Gastrocnemius medialis (tissue), 4 donors: ENCODE measurements around the gene KHDC3L. TPM values are rescaled to one million over a fixed set of nuclear protein-coding genes. Genes with fewer than 3 reads are reported as not detected.

Source experiments
- ATAC-seq, 2 donors: fragments of 150-250 bp; one replicate each; pipeline ENCODE4 v1.9.1; 2016
- DNase-seq, 2 donors: peaks; one replicate each; pipeline ENCODE4 v3.0.0-alpha.2; 2019
- H3K27ac ChIP-seq, 4 donors: fragments of 200-600 bp; sonication (generic); 1 replicate in 1 of 4; 2 replicates in 3 of 4; pipeline ENCODE4 v1.5.1; 2016 to 2018; ENCODE audit warnings: mild to moderate bottlenecking in 2 of 4, moderate library complexity in 1 of 4
- H3K27me3 ChIP-seq, 3 donors: fragments of 200-600 bp; sonication (generic) in 2 of 3; 1 replicate in 1 of 3; 2 replicates in 2 of 3; pipeline versions ENCODE4 v1.5.1 to v1.6.0; 2016 to 2019; ENCODE audit warnings: mild to moderate bottlenecking in 1 of 3, moderate library complexity in 1 of 3
- H3K36me3 ChIP-seq, 2 donors: fragments of 200-600 bp; sonication (generic) in 1 of 2; one replicate each; pipeline ENCODE4 v1.5.1; 2017 to 2018
- H3K4me1 ChIP-seq, 2 donors: fragments of 200-600 bp; sonication (generic) in 1 of 2; one replicate each; pipeline ENCODE4 v1.5.1; 2016 to 2017; ENCODE audit warnings: mild to moderate bottlenecking in 2 of 2
- H3K4me3 ChIP-seq, 4 donors: fragments of 200-600 bp; sonication (generic) in 3 of 4; 1 replicate in 1 of 4; 2 replicates in 3 of 4; pipeline ENCODE4 v1.5.1; 2016 to 2019; ENCODE audit warnings: mild to moderate bottlenecking in 2 of 4
- H3K9me3 ChIP-seq, 3 donors: fragments of 200-600 bp; sonication (generic) in 2 of 3; 1 replicate in 1 of 3; 2 replicates in 2 of 3; pipeline ENCODE4 v1.5.1; 2016 to 2019
- POLR2A ChIP-seq, 2 donors: fragments of 450-650 bp; IDR thresholded peaks; one replicate each; pipeline ENCODE4 v1.6.1; 2017; ENCODE audit warnings: antibody characterized with exemption in 2 of 2, mild to moderate bottlenecking in 2 of 2, moderate library complexity in 2 of 2
- in situ Hi-C, 4 donors: fragments of 200-750 bp; cut with MboI; loops; one replicate each; pipeline versions ENCODE4 v1.15.0 to v1.8.0; 2017; ENCODE audit warnings: low sequenced_read_pairs in 4 of 4
- intact Hi-C: fragments of 100-400 bp; cut with DNase I; formaldehyde crosslinking; loops from one replicate; pipeline ENCODE4 v1.15.1; 2023; ENCODE audit warnings: low total_unique reads
- total RNA-seq, 4 donors: library from RNA; depleted of rRNA; stranded (reverse); fragments of >200 nt; gene quantifications; one replicate each; pipeline versions ENCODE4 v1.1.0 to v1.2.3, GENCODE V29; 2016
- TF ChIP-seq, protein P1 (sequence below), 5 experiments: fragments of 450-650 bp in 3 of 5; fragments of 200-600 bp in 2 of 5; sonication (generic) in 2 of 5; IDR thresholded peaks in 4 of 5; conservative IDR thresholded peaks in 1 of 5; 1 replicate in 4 of 5; 2 replicates in 1 of 5; pipeline ENCODE4 v1.5.1; 2016 to 2019; ENCODE audit warnings: antibody characterized with exemption in 5 of 5, mild to moderate bottlenecking in 3 of 5, moderate library complexity in 3 of 5

KHDC3L gene
- total RNA-seq, 4 donors from 2014 or later, result not detected

DNA sequence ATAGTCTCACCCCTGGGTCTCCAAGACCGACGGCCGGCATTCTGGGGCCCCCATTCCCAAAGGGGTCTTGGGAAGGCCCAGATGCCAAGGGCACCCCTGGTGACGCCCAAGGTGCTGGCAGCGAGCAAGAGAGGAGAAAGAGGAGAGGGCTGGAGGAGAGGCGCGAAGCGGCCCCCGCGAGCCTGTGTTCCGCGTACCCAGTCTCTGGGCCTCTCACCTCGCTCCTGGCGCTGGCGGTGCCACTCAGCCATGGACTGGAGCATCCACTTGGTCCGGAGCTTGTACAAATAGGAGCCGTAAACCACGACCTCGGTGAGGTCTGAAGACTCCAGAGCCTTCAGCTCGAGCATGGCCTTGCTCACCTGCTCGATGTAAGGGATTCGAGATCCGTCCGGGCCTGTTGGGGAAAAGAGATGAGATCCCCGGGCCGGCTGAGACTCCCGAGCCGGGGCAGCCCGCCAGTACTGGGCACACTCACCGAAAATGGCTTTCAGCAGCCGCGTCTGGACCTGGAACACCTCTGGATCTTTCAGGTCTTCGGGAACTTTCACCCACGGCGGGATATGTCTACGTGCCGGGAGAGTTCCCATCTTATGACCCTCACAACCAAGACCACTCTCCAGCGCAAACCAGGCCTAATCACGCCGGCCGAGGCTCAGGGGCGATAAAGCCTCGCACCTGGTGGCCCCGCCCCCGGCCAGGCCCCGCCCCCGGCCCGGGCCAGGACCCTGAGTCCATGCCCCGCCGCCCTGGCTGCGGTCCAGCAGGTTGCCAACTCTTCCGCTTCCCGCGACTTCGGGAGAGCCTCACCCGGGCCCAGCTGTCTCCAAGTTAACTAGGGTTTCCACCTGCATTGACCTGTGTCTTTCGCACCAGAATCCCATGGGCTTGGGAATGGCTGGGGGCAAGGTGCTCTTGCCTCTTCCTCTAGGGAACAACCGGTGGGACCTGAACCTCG is 8.5 kb upstream of the KHDC3L start, which contains the start of gene DPPA5:
DPPA5 (minus strand) TSS at position 641 of the 958 bp plus-strand sequence; CDS start at position 590, 51 bp downstream.
- no peak for DNase-seq
- intact Hi-C loops (no loop called here), in situ Hi-C loops (no loop called here)
- no peaks in the 10 kb centered on the region for H3K36me3 ChIP-seq
- H3K4me1 ChIP-seq, result no peaks in the 10 kb centered on the region
- no peak for ATAC-seq
- H3K9me3 ChIP-seq, result no peaks in the 10 kb centered on the region
- no peak within 1 kb of the TSS for H3K27ac ChIP-seq
- no peak for TF ChIP-seq POLR2A (IDR thresholded peaks at IDR 0.05)
- TF ChIP-seq, protein P1, sequence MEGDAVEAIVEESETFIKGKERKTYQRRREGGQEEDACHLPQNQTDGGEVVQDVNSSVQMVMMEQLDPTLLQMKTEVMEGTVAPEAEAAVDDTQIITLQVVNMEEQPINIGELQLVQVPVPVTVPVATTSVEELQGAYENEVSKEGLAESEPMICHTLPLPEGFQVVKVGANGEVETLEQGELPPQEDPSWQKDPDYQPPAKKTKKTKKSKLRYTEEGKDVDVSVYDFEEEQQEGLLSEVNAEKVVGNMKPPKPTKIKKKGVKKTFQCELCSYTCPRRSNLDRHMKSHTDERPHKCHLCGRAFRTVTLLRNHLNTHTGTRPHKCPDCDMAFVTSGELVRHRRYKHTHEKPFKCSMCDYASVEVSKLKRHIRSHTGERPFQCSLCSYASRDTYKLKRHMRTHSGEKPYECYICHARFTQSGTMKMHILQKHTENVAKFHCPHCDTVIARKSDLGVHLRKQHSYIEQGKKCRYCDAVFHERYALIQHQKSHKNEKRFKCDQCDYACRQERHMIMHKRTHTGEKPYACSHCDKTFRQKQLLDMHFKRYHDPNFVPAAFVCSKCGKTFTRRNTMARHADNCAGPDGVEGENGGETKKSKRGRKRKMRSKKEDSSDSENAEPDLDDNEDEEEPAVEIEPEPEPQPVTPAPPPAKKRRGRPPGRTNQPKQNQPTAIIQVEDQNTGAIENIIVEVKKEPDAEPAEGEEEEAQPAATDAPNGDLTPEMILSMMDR (IDR thresholded peaks at IDR 0.05 in 4 of 5, conservative IDR thresholded peaks at IDR 0.05 in 1 of 5), result no peak
- no peak within 1 kb of the TSS for H3K4me3 ChIP-seq
- H3K27me3 ChIP-seq, result peaks cover 0 to 9% (median 1%) of the 10 kb centered on the region in 3 donors

DNA sequence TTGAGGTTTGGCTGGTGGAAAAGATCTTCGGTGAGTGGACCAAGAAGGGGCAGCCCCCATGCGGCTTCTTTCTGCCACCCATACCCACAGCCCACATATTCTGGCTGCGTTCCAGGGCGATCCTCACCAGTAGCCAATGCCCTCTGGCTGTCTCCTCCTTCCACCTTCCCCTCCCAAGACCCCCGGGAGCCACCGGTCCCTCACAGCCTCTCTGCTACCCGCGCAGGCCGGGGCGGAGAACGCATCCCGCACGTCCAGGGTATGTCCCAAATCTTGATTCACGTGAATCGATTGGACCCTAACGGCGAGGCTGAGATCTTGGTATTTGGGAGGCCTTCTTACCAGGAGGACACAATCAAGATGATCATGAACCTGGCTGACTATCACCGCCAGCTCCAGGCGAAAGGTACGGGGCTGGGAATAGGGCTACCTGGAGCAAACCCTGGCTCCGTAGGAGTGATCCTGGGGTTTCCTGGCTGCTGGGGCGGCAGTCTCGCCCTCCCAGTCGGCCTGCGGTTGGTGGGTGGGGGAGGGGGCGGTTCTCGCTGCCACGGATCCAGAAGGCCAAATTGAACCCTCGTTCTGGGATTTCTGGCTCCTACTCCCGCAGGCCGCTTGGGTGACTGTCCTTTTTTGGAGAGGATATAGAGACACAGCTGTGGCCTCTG is 545 bp downstream of the KHDC3L start:
- no peaks in the 10 kb centered on the region for H3K4me1 ChIP-seq
- H3K4me3 ChIP-seq, result no peak overlapping the region
- intact Hi-C loops (no loop called here), in situ Hi-C loops (no loop called here)
- no peak overlapping the region for H3K27ac ChIP-seq
- TF ChIP-seq, protein P1 (IDR thresholded peaks at IDR 0.05 in 4 of 5, conservative IDR thresholded peaks at IDR 0.05 in 1 of 5), result no peak
- no peak for TF ChIP-seq POLR2A (IDR thresholded peaks at IDR 0.05)
- H3K27me3 ChIP-seq, result no peaks in the 10 kb centered on the region
- no peak for ATAC-seq
- no peak for DNase-seq
- no peaks in the 10 kb centered on the region for H3K36me3 ChIP-seq
- no peaks in the 10 kb centered on the region for H3K9me3 ChIP-seq

DNA sequence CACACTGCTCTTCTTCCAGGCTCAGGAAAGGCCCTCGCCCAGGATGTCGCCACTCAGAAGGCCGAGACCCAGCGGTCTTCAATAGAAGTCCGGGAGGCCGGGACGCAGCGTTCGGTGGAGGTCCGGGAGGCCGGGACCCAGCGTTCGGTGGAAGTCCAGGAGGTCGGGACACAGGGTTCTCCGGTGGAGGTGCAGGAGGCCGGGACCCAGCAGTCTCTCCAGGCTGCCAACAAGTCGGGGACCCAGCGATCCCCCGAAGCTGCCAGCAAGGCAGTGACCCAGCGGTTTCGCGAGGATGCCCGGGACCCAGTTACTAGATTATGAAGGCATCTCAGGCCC is 1.0 kb downstream of the KHDC3L start:
- in situ Hi-C loops (no loop called here), intact Hi-C loops (no loop called here)
- DNase-seq, result no peak
- Histone ChIP-seq H3K36me3 (no peaks in the 10 kb centered on the region), H3K4me1 (no peaks in the 10 kb centered on the region), H3K27me3 (no peaks in the 10 kb centered on the region), H3K9me3 (no peaks in the 10 kb centered on the region), H3K4me3 (no peak overlapping the region), H3K27ac (no peak overlapping the region)
- no peak for ATAC-seq
- TF ChIP-seq, protein P1 (IDR thresholded peaks at IDR 0.05 in 4 of 5, conservative IDR thresholded peaks at IDR 0.05 in 1 of 5), result no peak
- no peak for TF ChIP-seq POLR2A (IDR thresholded peaks at IDR 0.05)

DNA sequence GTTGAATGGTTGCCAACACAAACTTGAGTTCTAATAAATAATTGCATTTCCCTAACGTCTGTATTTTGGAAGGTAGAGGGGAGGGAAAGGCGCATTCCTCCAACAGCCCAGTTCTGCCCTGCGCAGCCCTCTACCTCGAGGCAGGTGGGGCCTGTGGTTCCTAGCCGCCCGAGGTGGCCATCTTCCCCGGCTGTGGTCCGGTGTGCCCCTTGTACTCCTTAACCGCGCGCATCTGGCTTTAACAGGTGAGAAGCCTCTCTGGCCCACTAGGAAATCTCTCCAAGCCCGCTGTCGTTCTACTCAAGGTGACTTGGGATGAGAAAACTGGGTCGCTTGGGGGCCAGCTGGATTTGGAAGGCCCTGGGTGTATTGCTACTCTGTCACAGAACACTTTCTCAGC is 1.7 kb downstream of the KHDC3L start:
- DNase-seq (no peak), ATAC-seq (no peak)
- in situ Hi-C loops, result no loop called here
- Histone ChIP-seq H3K4me1 (no peaks in the 10 kb centered on the region), H3K36me3 (no peaks in the 10 kb centered on the region), H3K9me3 (no peaks in the 10 kb centered on the region), H3K4me3 (no peak overlapping the region), H3K27ac (no peak overlapping the region), H3K27me3 (no peaks in the 10 kb centered on the region)
- TF ChIP-seq, protein P1 (IDR thresholded peaks at IDR 0.05 in 4 of 5, conservative IDR thresholded peaks at IDR 0.05 in 1 of 5), result no peak
- no peak for TF ChIP-seq POLR2A (IDR thresholded peaks at IDR 0.05)
- intact Hi-C loops, result no loop called here
